Cortex of kidney (tissue), 1 donor: Measurements from ENCODE around the gene FBXW5.

Source experiments
- DNase-seq: peaks from one replicate; lab custom pipeline; 2025; lab: John Stamatoyannopoulos, UW

FBXW5 gene

GRCh38 chr9:136961279-136962065 lies 16.9 kb upstream of the FBXW5 start:
- no peak for DNase-seq

GRCh38 chr9:136960938-136961275 lies 16.4 kb upstream of the FBXW5 start:
- DNase-seq, result no peak

- DNase-seq, result no peak
Observed at GRCh38 chr9:136960212-136960937, 15.8 kb upstream of the FBXW5 start.

GRCh38 chr9:136958898-136959850 lies 14.6 kb upstream of the FBXW5 start:
- no peak for DNase-seq

GRCh38 chr9:136958473-136958872 lies 13.9 kb upstream of the FBXW5 start:
- no peak for DNase-seq

- DNase-seq, result no peak
Observed at GRCh38 chr9:136957901-136958300, 13.4 kb upstream of the FBXW5 start.

- DNase-seq, result no peak
Observed at GRCh38 chr9:136957461-136957860, 12.9 kb upstream of the FBXW5 start.

- DNase-seq, result no peak
Observed at GRCh38 chr9:136956604-136957003, 12.1 kb upstream of the FBXW5 start.

GRCh38 chr9:136955943-136956335 lies 11.4 kb upstream of the FBXW5 start:
- DNase-seq, result no peak

GRCh38 chr9:136955202-136955942 lies 10.8 kb upstream of the FBXW5 start:
- no peak for DNase-seq

- DNase-seq, result no peak
Observed at GRCh38 chr9:136954270-136955083, 9.9 kb upstream of the FBXW5 start.

GRCh38 chr9:136953771-136954269 lies 9.3 kb upstream of the FBXW5 start:
- no peak for DNase-seq

- no peak for DNase-seq
Observed at GRCh38 chr9:136952876-136953770, 8.6 kb upstream of the FBXW5 start.

GRCh38 chr9:136952321-136952850 lies 7.8 kb upstream of the FBXW5 start:
- no peak for DNase-seq

- DNase-seq, result no peak
Observed at GRCh38 chr9:136951541-136952320, 7.2 kb upstream of the FBXW5 start, which contains the start of gene LCN12. TSS of gene LCN12 (plus strand) at chr9:136952273. CDS start at chr9:136952328, 55 bp downstream.

GRCh38 chr9:136950656-136951276 lies 6.2 kb upstream of the FBXW5 start:
- DNase-seq, result no peak

- peak; percentile 76 for DNase-seq
Observed at GRCh38 chr9:136949817-136950655, 5.5 kb upstream of the FBXW5 start.
